HL-60 (cell line): ENCODE results near the gene ASCC1.

Source experiments
- DNase-seq, 2 experiments: peaks; one replicate each; pipeline ENCODE4 v3.0.0-alpha.2; 2010 to 2020; ENCODE audit warnings: low read depth in 1 of 2, low spot score in 1 of 2
- H3K27ac ChIP-seq: fragments of 250-450 bp; sonication (Bioruptor Pico); replicated peaks from 2 replicates; pipeline ENCODE4 v1.5.1; 2020; ENCODE audit warnings: mild to moderate bottlenecking, moderate library complexity
- H3K27me3 ChIP-seq: fragments of 250-450 bp; sonication (Bioruptor Pico); 2 replicates; pipeline ENCODE4 v1.5.1; 2021; ENCODE audit warnings: mild to moderate bottlenecking, moderate library complexity; ENCODE audit not compliant: insufficient read depth, poor library complexity, severe bottlenecking
- H3K4me3 ChIP-seq: replicated peaks from 2 replicates; pipeline ENCODE4 v1.5.1; 2011; ENCODE audit warnings: mild to moderate bottlenecking, control low read depth, low read length; ENCODE audit not compliant: insufficient read depth
- CTCF ChIP-seq: IDR thresholded peaks from one replicate; pipeline ENCODE4 v1.5.1; 2011; ENCODE audit warnings: low read length, control low read depth, inconsistent platforms; ENCODE audit not compliant: insufficient read depth
- GABPA ChIP-seq: IDR thresholded peaks from 2 replicates; pipeline ENCODE4 v1.6.1; 2012; ENCODE audit warnings: low read depth
- POLR2AphosphoS5 ChIP-seq: IDR thresholded peaks from 2 replicates; pipeline ENCODE4 v1.6.1; 2012; ENCODE audit warnings: low read depth
- REST ChIP-seq: IDR thresholded peaks from 2 replicates; pipeline ENCODE4 v1.6.1; 2012; ENCODE audit warnings: low read depth; ENCODE audit not compliant: insufficient replicate concordance
- SPI1 ChIP-seq: IDR thresholded peaks from 2 replicates; pipeline ENCODE4 v1.6.1; 2012; ENCODE audit warnings: low read depth, mild to moderate bottlenecking, borderline replicate concordance

Gene ASCC1

GRCh38 chr10:72099600-72099921 lies 116.5 kb downstream of the ASCC1 start:
- no peaks in the 10 kb centered on the region for H3K27me3 ChIP-seq
- DNase-seq, result no peak
- H3K4me3 ChIP-seq, result no peak overlapping the region
- TF ChIP-seq POLR2AphosphoS5 (no peak), REST (no peak), SPI1 (no peak), GABPA (no peak)
- H3K27ac ChIP-seq, result no peak overlapping the region

- H3K4me3 ChIP-seq, result no peak overlapping the region
- no peak for DNase-seq
- TF ChIP-seq GABPA, result no peak
- H3K27me3 ChIP-seq, result no peaks in the 10 kb centered on the region
- H3K27ac ChIP-seq, result no peak overlapping the region
These were observed 117.1 kb downstream of the ASCC1 start for GRCh38 chr10:72098836-72099599.

GRCh38 chr10:72098301-72098835 lies 117.7 kb downstream of the ASCC1 start:
- TF ChIP-seq CTCF, result no peak
- TF ChIP-seq POLR2AphosphoS5, result no peak
- TF ChIP-seq REST, result no peak
- TF ChIP-seq SPI1, result no peak
- no peak for TF ChIP-seq GABPA
- H3K4me3 ChIP-seq, result no peak overlapping the region
- DNase-seq, result no peak
- H3K27ac ChIP-seq, result no peak overlapping the region
- H3K27me3 ChIP-seq, result no peaks in the 10 kb centered on the region

- Histone ChIP-seq H3K4me3 (no peak overlapping the region), H3K27me3 (no peaks in the 10 kb centered on the region), H3K27ac (no peak overlapping the region)
- no peak for DNase-seq
- TF ChIP-seq GABPA (no peak), REST (no peak), POLR2AphosphoS5 (no peak), SPI1 (no peak), CTCF (no peak)
These were observed 118.4 kb downstream of the ASCC1 start for GRCh38 chr10:72097448-72098300.
